Ectodermal cell (in vitro differentiated cells): ENCODE data around the gene KCNQ1.

Experiments used
- H3K27ac ChIP-seq: 2 replicates; pipeline ENCODE4 v1.7.0; 2013; ENCODE audit warnings: mild to moderate bottlenecking, low read depth, low read length; ENCODE audit not compliant: insufficient read depth, poor library complexity, severe bottlenecking
- H3K27me3 ChIP-seq: 2 replicates; pipeline ENCODE4 v1.7.0; 2013; ENCODE audit warnings: mild to moderate bottlenecking, low read length; ENCODE audit not compliant: insufficient read depth, control insufficient read depth, poor library complexity, severe bottlenecking
- H3K36me3 ChIP-seq: one replicate; pipeline ENCODE4 v1.7.0; 2013; ENCODE audit warnings: low read length; ENCODE audit not compliant: control insufficient read depth, insufficient read depth
- H3K4me1 ChIP-seq: one replicate; pipeline ENCODE4 v1.7.0; 2013; ENCODE audit warnings: low read length; ENCODE audit not compliant: control insufficient read depth, insufficient read depth
- H3K4me3 ChIP-seq: 2 replicates; pipeline ENCODE4 v1.7.0; 2013; ENCODE audit warnings: low read depth, low read length, control low read depth; ENCODE audit not compliant: insufficient read depth
- H3K9me3 ChIP-seq: 2 replicates; pipeline ENCODE4 v1.7.0; 2013; ENCODE audit warnings: mild to moderate bottlenecking, low read length, moderate library complexity; ENCODE audit not compliant: control insufficient read depth
- WGBS, 2 experiments: methylation state at CpG; one replicate each; pipeline ENCODE4 v1.1.7; 2013; ENCODE audit warnings: missing lambda C conversion rate in 2 of 2; 5-methylcytosine and 5-hydroxymethylcytosine counted together

KCNQ1 gene

DNA sequence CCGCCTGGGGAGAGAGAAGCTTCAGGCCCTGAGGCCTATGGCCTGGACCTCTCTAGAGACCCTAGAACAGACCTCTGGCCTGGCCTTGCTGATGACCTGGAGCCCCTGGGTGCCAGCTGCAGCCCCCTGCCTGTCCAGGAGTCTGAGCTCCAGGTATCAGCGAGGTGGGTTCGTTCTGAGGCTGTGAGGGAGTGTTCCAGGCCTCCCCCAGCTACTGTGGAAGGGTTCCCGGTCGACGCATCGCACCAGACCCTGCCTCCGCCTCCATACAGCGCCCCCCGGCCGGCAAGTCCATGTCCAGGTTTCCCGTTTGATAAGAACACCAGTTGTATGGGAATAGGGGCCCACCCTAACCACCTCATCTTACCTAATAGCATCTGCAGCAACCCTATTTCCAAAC, 111.1 kb downstream of the KCNQ1 start:
- WGBS, 2 experiments = 85 to 88% methylated on average over 12 of the region's 12 CpGs

DNA sequence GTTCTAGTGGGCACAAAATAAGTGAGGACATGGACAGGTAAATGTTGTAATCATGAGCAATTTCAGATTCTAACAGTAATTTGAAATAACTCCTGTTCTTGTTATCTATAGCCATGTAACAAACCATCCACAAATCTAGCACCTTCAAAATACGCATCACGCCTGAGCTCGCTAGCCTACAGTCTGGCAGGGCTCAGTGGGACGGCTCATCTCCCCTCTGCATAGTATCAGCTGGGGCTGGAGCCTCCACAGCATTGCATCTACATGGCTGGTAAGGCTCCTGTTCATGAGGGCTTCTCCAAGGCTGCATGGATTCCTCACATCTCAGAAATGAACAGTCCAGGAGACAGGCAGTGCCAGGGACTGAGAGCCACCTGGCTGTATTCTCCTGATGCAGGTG, 112.6 kb downstream of the KCNQ1 start:
- no peaks in the 10 kb centered on the region for H3K36me3 ChIP-seq
- H3K4me1 ChIP-seq = peaks cover 15% of the 10 kb centered on the region
- H3K27ac ChIP-seq = no peak overlapping the region
- 95 to 98% methylated on average over 4 of the region's 4 CpGs for WGBS, 2 experiments
- no peaks in the 10 kb centered on the region for H3K27me3 ChIP-seq
- no peak overlapping the region for H3K4me3 ChIP-seq
- no peaks in the 10 kb centered on the region for H3K9me3 ChIP-seq

More for the DNA sequence above, 111.1 kb downstream of the KCNQ1 start:
- Histone ChIP-seq H3K27ac (no peak overlapping the region), H3K9me3 (no peaks in the 10 kb centered on the region), H3K4me3 (no peak overlapping the region), H3K4me1 (peaks cover 15% of the 10 kb centered on the region), H3K27me3 (no peaks in the 10 kb centered on the region), H3K36me3 (no peaks in the 10 kb centered on the region)

DNA sequence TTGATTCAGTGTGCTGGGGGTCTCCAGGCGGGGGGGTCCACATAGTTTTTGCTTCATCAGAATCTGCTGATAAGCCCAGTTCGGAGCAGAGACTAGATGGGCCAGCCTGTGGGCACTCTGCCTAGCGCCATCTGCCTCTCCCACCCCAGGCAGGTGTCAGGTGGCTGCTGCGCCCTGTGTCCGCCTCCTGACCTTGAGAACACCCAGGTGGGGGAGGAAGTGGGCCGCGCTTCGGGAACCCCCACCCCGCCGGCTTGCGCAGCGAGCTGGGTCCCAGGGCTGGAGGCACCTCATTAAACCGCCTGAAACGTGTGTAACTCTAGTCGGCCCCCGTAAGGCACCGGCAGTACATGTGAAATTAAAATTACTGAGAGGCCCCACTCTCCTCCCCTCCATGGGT, 113.6 kb downstream of the KCNQ1 start:
- 92 to 94% methylated on average over 17 of the region's 17 CpGs for WGBS, 2 experiments
- Histone ChIP-seq H3K4me1 (peaks cover 15% of the 10 kb centered on the region), H3K27ac (no peak overlapping the region)

DNA sequence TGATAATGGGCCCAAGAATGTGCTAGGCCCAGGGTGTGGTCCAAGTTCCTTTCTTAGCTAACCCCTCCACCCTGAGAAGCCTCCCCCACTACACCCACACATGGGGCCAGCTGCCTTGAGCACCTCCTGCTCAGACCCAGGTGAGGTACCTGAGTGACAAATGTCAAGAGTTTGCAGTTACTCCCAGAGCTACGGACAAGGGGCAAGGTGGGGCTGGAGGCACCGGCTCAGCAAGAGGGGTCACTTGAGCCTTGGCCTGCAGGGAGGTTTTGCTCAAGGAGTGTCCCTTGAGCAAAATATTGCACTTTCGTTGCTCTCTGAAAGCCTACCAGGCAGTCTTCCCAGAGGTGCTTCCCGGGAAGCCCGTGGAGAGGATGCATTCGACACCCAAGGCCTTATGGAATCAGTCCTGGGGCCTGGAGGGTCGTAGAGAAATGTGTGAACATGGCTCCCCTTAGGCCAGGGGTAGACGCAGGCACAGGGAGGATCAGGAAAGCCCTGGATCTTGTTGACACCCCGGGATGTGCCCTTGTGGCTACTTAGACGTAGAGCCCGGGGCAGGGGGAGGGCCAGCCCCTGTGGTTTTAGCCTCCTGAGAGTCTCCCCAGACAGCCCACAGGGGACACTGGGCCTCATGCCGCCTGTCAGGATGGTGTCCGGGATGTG, 114.2 kb downstream of the KCNQ1 start:
- whole genome bisulfite sequencing, 2 experiments = 93% methylated on average over 13 of the region's 13 CpGs

More for the DNA sequence above, 113.6 kb downstream of the KCNQ1 start:
- Histone ChIP-seq H3K4me3 (no peak overlapping the region), H3K9me3 (no peaks in the 10 kb centered on the region), H3K27me3 (no peaks in the 10 kb centered on the region), H3K36me3 (no peaks in the 10 kb centered on the region)

DNA sequence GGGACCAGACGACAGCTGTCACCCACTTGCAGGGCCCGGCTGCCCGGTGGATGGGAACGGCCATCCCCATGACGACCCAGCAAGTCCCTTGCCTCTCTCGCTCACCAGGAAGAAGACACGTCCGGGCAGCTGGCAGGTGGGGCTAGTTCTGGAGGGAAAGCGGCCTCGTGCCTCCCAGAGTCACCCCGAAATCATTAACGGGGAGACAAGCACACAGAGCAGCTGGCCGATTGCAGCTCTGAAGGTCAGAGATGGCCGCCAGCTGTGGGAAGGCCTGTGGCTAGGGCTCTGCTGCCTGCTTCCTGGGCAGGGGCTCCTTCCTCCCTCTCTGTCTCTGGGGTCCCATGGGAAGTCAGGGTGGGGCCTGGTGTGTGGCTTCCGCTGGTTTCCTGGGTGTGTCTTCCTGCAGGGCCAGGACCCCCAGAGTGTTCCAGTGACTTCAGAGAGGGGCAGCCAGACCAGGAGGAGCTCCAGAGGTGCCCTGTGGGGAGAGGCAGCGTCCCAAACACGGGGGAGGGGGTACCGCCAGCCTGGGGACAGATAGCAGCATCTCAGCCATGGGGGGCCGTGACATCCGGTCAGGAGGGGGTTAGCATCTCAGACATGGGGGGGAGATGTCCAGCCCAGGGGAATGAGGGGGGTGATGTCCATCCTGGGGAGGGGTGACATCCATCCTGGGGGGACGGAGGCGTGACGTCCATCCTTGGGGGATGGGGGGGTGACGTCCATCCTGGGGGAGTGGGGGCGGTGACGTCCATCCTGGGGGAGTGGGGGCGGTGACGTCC, 114.9 kb downstream of the KCNQ1 start:
- Histone ChIP-seq H3K27me3 (peaks cover 3% of the 10 kb centered on the region), H3K27ac (no peak overlapping the region), H3K9me3 (no peaks in the 10 kb centered on the region), H3K36me3 (no peaks in the 10 kb centered on the region), H3K4me1 (peaks cover 7% of the 10 kb centered on the region), H3K4me3 (no peak overlapping the region)
- 91 to 92% methylated on average over 20 to 25 of the region's 28 CpGs for WGBS, 2 experiments

More for the DNA sequence above, 114.2 kb downstream of the KCNQ1 start:
- Histone ChIP-seq H3K36me3 (no peaks in the 10 kb centered on the region), H3K4me3 (no peak overlapping the region), H3K27ac (no peak overlapping the region), H3K4me1 (peaks cover 14% of the 10 kb centered on the region), H3K9me3 (no peaks in the 10 kb centered on the region), H3K27me3 (no peaks in the 10 kb centered on the region)

DNA sequence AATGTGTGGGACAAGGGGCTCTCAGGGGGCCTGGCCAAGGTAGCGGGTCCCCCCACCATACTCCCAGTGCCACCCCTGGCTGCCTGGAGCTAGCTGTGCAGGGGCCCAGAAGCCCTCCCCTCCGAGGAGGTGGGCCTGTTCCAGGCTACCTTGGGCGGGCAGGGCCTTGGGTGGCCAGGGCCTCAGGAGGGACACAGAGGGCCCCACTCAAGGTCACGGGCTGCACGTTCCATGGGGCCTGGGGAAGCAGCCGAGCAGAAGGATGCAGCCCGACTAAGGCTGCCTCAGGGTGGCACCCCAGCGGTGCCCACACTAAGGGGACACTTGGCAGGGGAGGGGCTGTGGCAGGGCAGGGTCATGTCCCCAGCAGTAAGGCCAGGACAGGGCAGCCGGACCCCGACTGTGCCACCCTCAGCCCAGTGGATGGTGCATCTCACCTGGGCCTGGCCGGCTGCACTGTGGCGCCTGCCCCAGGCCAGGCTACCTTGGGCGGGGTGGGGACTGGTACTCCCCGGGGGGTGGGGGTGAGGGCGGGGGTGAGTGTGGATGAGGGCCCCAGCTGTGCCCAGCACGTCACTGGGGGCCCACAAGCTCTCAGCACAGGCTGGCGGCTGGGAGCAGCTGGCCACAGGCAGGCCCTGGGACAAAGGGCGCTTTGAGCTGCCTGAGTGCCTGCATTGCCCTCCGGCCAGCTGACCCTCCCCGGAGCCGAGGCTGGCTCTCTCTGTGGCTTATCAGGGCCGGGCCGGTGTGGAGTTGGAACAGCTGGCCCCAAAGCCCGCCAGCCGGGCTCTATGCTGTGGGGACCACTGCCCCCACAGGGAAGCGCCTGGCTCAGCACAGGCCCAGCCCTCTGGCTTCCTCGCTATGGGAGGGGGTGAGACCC, 117.1 kb downstream of the KCNQ1 start:
- no peaks in the 10 kb centered on the region for H3K9me3 ChIP-seq
- no peaks in the 10 kb centered on the region for H3K36me3 ChIP-seq
- H3K4me1 ChIP-seq = no peaks in the 10 kb centered on the region
- no peak overlapping the region for H3K27ac ChIP-seq
- no peak overlapping the region for H3K4me3 ChIP-seq
- H3K27me3 ChIP-seq = peaks cover 10% of the 10 kb centered on the region
- 87 to 88% methylated on average over 27 of the region's 27 CpGs for WGBS, 2 experiments

DNA sequence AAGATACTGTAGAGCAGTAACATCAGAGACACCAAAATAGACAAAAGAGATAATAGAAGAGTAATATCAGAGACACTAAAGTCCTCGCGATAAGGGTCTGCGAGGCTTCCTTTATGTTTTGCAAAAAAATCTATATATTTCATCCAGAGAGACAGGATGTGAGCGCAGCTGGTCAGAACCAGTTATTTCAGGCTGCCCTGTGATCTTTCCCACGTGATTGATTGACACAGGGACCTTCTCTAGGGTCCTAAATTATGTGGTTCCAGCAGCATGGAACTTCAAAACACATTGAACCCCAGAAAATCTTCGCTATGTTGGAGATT, 118.0 kb downstream of the KCNQ1 start:
- Histone ChIP-seq H3K27ac (no peak overlapping the region), H3K27me3 (peaks cover 10% of the 10 kb centered on the region), H3K36me3 (no peaks in the 10 kb centered on the region), H3K9me3 (no peaks in the 10 kb centered on the region), H3K4me1 (no peaks in the 10 kb centered on the region), H3K4me3 (no peak overlapping the region)
- 76 to 79% methylated on average over 6 of the region's 6 CpGs for whole genome bisulfite sequencing, 2 experiments

DNA sequence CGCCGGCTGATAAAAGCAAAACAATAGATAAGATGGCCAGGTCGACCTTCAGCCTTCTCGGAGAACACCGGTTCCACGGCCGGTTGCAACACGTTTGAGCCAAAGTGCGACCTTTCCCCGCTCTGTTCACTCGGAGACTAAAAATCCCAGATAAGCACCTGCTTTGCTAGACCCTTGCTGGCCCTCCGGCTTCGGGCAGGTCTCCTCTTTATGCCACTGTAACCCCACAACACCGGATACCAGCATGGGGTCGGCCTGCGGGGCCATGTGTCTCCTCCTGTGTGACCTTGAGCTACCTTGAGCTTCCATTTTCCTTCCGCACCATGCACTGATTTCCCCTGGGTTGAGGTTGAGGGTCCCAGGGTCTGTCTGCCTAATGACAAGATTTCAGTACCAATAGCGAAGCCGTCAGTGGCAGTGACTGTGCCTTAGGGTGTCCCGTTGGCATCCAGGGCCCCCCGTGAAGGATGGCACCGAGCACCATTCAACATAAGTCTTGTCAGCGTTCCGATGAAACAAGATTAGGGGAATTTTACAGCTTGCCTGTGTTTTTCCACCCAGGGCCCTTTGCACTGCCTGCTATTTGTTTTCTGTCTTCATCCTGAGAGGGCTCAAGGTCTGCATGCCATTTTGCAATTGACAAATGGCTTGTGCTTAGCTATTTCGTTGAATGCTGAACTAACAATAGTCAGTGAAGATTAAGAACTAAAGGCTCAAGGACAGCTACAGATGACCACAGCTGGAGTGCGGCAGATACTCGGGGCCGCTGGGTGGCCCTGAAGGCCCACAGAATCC, 118.6 kb downstream of the KCNQ1 start:
- no peak overlapping the region for H3K4me3 ChIP-seq
- no peak overlapping the region for H3K27ac ChIP-seq
- H3K4me1 ChIP-seq = no peaks in the 10 kb centered on the region
- no peaks in the 10 kb centered on the region for H3K36me3 ChIP-seq
- H3K9me3 ChIP-seq = no peaks in the 10 kb centered on the region
- peaks cover 10% of the 10 kb centered on the region for H3K27me3 ChIP-seq
- 92% methylated on average over 28 of the region's 28 CpGs for WGBS, 2 experiments

DNA sequence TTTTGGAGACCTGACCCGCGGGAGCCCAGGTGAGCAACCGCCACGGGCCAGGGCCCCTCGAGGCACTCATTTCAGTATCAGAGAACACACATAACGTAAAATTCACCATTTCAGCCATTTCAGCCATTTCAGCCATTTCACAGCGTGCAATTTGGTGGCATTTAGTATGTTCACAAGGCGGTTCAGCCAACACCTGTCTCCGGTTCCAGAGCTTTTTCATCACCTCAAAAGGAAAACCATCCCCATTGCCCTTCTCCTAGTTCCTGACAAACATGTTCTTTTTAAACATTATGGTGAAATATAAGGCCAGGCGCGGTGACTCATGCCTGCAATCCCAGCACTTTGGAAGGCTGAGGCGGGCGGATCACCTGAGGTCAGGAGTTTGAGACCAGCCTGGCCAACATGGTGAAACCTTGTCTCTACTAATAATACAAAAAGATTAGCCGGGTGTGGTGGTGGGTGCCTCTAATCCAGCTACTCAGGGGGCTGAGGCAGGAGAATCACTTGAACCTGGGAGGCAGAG, 119.3 kb downstream of the KCNQ1 start:
- no peak overlapping the region for H3K4me3 ChIP-seq
- H3K9me3 ChIP-seq = no peaks in the 10 kb centered on the region
- H3K36me3 ChIP-seq = no peaks in the 10 kb centered on the region
- WGBS, 2 experiments = 91 to 95% methylated on average over 14 of the region's 14 CpGs
- H3K27ac ChIP-seq = no peak overlapping the region
- H3K27me3 ChIP-seq = peaks cover 10% of the 10 kb centered on the region
- H3K4me1 ChIP-seq = no peaks in the 10 kb centered on the region
